Right kidney (tissue), 9 donors: ENCODE measurements around the gene SHC2.
A peak's percentile ranks its signal among the peaks of the same experiment; 100 is the strongest.

Experiments
- DNase-seq: peaks from one replicate; pipeline ENCODE4 v3.0.0-alpha.2; 2016
- long read RNA-seq, 8 donors: transcript quantifications; one replicate each; lab custom pipeline, GENCODE V29; 2026

The SHC2 gene
- long read RNA-seq, donor 1, transcript SHC2-203 (3 exons, 1,551 nt): major isoform, 6 of 10 reads
- long read RNA-seq, donor 1, partial matches to known transcripts: 0 of 10 reads
- long read RNA-seq, donor 1, other reads (novel, unspliced or antisense): 0 of 10 reads
- long read RNA-seq, donor 2, transcript SHC2-201 (13 exons, 2,494 nt): major isoform, 6 of 6 reads
- long read RNA-seq, donor 2, partial matches to known transcripts: 0 of 6 reads
- long read RNA-seq, donor 2, other reads (novel, unspliced or antisense): 0 of 6 reads
- long read RNA-seq, donor 3, partial matches to known transcripts: 0 of 2 reads
- long read RNA-seq, donor 3, other reads (novel, unspliced or antisense): 0 of 2 reads
- long read RNA-seq, donor 4, transcript SHC2-201 (13 exons, 2,494 nt): major isoform, 9 of 14 reads
- long read RNA-seq, donor 4, partial matches to known transcripts: 0 of 14 reads
- long read RNA-seq, donor 4, other reads (novel, unspliced or antisense): 0 of 14 reads
- long read RNA-seq, donor 5, transcript SHC2-201 (13 exons, 2,494 nt): major isoform, 7 of 7 reads
- long read RNA-seq, donor 5, partial matches to known transcripts: 0 of 7 reads
- long read RNA-seq, donor 5, other reads (novel, unspliced or antisense): 0 of 7 reads
- long read RNA-seq, donor 6, transcript SHC2-201 (13 exons, 2,494 nt): major isoform, 8 of 11 reads
- long read RNA-seq, donor 6, partial matches to known transcripts: 0 of 11 reads
- long read RNA-seq, donor 6, other reads (novel, unspliced or antisense): 0 of 11 reads
- long read RNA-seq, donor 7: 0 reads
- long read RNA-seq, donor 8, transcript SHC2-201 (13 exons, 2,494 nt): major isoform, 9 of 9 reads
- long read RNA-seq, donor 8, partial matches to known transcripts: 0 of 9 reads
- long read RNA-seq, donor 8, other reads (novel, unspliced or antisense): 0 of 9 reads

DNA sequence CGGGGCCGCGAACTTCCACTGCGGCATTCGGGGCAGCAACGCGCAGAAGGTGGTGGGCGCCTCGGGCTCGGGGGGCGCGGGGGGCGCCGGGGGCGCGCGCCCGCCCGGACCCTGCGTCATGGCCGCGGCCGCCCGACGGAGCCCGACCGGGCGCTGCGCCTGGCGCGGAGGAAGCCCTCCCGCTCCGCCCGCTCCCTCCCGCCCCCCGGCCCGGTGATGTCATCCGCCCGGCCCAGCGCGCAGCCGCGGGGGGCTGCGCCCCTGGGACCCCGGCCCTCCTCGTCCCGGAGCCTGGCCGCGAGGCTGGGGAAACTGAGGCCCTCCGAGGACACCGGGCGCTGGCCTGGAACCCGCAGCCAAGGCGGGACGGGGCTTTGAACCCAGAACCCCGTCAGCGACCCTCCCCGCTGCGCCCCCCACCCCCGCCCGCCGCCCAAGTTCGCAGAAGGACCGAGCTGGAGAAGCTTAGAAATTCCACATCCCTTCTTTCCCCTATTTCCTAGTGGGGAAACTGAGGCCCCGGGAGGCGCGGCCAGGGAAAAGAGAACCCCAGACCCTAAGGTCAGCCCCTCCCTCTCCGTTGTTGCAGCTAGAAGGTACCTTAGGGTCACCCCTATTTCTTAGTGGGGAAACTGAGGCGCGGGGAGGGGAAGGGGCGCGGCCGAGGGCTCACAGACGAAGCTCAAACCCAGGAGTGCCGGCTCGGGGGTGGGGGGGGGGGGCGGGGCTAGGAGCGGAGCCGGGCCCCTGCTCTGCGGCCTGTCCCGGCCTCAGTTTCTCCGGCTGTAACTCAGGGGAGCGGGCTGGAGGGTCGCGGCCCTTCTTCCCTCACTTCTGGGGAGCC is at the start of gene SHC2:
Gene SHC2 (minus strand): TSS at position 157 of the 844 bp plus-strand sequence. CDS start 37 bp downstream, at position 120.
- no peak for DNase-seq

- no peak for DNase-seq
These were observed 47.6 kb upstream of the SHC2 start for GRCh38 chr19:508204-509150.

DNA sequence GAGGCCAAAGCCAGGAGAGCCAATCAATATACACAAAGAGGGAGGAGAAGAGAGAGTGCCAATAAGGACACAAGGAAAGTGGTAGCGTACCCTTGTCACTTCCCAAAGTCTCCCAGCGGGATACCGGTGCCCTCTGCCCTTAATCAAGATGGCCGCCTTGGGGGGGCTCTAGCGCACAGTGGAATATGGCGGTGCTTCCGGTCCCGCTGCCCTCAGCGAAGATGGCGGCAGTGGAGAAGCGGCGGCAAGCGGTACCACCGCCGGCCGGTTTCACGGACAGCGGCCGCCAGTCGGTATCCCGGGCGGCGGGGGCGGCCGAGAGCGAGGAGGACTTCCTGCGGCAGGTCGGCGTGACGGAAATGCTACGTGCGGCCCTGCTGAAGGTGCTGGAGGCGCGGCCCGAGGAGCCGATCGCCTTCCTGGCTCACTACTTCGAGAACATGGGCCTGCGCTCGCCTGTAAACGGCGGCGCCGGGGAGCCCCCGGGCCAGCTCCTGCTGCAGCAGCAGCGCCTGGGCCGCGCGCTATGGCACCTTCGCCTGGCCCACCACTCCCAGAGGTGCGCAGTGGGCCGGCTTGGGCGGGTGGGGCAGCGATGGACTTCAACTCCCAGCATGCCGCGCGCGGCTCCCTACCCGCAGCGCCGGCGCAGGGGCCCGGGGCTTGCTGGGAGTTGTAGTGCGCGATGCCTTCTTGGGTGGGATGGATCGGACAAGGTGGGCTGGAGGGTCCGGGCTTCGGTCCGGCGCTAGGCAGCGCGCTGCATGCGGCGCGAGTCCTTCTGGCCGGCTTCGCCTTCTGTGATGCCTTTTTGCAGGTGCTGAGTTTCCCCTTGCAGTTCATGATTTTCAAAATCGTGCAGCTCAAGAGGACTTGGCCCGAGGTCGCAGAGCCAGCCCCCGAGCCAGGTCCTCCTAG is 46.7 kb upstream of the SHC2 start, which contains the start of gene TPGS1:
Gene TPGS1 (plus strand): TSS at position 212 of the 918 bp plus-strand sequence. CDS start 10 bp downstream, at position 222.
- peak; percentile 100 for DNase-seq

- peak; percentile 100 for DNase-seq
These were observed 45.8 kb upstream of the SHC2 start for GRCh38 chr19:506404-507285.

- no peak for DNase-seq
These were observed 43.8 kb upstream of the SHC2 start for GRCh38 chr19:504616-505015.

GRCh38 chr19:501646-502045 is 40.8 kb upstream of the SHC2 start:
- no peak for DNase-seq

- no peak for DNase-seq
These were observed 38.3 kb upstream of the SHC2 start for GRCh38 chr19:498977-499623.

DNA sequence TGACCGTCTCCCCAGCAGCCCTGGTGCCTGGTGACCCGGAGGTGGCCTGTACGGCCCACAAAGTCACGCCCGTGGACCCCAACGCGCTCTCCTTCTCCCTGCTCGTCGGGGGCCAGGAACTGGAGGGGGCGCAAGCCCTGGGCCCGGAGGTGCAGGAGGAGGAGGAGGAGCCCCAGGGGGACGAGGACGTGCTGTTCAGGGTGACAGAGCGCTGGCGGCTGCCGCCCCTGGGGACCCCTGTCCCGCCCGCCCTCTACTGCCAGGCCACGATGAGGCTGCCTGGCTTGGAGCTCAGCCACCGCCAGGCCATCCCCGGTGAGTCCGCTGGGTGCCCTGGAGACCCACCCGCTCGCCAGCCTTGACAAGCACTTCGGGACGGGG is 37.7 kb upstream of the SHC2 start:
- DNase-seq: no peak

DNA sequence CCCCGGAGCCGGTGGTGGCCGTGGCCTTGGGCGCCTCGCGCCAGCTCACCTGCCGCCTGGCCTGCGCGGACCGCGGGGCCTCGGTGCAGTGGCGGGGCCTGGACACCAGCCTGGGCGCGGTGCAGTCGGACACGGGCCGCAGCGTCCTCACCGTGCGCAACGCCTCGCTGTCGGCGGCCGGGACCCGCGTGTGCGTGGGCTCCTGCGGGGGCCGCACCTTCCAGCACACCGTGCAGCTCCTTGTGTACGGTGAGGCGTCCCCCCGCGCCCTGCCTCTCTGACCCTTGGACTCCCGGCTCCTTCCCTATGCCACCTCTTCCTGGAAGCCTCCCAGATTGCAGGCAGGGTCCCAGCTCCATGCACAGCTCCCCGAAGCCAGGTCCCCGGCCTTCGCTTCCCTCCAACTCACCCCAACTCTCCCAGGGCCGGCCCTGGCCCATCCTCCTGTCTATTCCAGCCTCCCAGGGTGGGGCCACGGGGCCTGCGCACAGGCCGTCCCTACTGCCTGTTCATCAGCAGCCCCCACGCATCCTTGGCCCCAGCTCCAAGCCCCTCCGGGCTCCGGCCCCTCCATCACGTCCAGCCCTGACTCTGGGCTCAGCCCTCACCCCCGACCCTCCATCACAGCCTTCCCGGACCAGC is 37.2 kb upstream of the SHC2 start:
- DNase-seq: no peak

DNA sequence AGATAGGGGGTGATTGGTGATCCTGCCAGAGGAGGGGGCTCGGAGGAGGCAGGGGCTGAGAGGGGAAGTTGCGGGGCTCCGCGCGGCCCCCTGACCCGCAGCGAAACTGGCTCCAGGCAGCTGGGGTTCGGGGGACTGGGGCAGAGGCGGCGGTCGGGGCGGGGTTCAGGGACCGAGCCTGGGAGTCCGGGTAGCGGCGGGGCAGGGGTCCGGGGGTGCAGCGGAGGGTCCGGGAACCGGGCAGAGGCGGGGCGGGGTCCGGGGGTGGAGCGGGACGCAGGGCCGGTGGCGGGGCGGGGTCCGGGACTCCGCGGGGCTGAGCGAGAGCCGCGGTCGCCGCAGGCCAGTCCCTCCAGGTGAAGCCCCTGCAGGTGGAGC is 36.6 kb upstream of the SHC2 start:
- no peak for DNase-seq

DNA sequence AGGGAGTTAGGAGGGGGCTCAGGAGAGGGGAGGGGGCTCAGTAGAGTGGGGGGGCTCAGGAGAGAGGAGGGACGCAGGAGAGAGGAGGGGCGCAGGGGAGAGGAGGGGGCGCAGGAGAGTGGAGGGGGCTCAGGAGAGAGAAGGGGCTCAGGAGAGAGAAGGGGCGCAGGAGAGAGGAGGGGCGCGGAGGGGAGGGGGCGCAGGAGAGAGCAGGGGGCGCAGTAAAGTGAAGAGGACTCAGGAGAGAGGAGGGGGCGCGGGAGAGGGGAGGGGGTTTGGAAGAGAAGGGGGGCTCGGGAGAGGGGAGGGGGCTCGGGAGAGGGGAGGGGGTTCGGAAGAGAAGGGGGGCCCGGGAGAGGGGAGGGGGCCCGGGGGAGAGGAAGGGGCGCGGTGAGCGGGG is 36.2 kb upstream of the SHC2 start:
- DNase-seq: no peak

DNA sequence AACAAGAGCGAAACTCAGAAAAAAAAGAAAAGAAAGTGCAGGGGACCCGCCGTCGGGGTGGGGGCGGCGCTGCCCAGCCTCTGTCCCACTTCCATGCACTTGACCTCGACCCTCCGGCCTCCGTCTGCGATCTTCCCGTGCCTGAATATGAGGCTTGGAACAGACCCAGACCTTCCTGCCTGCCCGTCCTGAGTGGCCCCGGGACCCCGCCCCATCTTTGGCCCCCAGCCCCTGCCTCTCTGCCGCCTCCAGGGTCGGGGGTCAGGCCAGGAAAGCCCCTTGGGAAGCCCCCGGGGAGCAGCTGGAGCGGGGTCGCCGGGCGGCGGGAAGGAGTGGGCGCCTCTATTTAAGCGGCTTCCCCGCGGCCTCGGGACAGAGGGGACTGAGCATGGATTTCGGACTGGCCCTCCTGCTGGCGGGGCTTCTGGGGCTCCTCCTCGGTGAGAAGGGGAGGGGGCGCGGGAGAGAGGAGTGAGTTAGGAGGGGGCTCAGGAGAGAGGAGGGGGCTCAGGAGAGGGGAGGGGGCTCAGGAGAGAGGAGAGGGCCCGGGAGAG is 35.4 kb upstream of the SHC2 start, which contains the start of gene MADCAM1:
Gene MADCAM1 (plus strand): TSS at position 375 of the 554 bp plus-strand sequence. CDS start 14 bp downstream, at position 389.
- DNase-seq: no peak

DNA sequence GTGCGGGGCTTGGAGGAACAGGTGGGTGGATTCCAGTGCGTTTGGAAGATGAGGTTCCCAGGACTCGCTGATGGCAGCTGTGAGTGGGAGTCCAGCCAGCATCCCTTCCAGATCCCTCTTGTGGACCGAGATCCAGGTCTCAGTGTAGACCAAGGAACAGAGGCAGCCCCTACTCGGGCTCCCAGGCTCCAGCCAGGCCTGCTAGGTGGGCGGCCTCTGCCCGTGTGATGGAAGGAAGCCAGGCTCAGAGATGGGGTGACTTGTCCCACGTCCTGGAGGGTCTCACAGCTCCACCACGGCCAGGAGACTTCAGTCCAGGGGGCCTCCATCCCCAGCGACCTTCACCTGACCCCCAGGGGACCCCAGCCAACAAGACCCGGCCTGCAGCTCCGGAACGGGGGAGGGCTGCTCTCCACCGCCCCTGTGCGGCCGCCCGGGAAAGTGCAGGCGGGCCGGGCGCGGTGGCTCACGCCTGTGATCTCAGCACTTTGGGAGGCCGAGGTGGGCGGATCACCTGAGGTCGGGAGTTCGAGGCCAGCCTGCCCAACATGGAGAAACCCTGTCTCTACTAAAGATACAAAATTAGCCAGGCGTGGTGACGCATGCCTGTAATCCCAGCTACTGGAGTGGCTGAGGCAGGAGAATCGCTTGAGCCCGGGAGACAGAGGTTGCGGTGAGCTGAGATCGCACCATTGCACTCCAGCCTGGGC is 34.7 kb upstream of the SHC2 start:
- DNase-seq: peak; percentile 62

DNA sequence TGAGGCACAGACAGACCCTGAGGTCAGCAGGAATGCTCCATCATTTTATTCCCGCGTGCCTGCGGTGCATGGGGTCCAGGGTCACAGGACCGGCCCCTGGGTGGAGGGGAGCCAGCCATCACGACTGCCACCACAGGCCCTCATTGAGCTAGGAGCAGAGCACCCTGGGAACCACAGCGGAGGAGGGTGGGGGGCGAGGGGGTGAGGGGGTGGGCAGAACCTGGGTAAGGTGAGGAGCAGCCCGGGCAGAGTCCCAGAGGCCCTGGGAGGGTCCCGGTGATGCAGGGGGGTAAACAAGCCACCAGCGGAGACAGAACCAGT is 34.2 kb upstream of the SHC2 start:
- no peak for DNase-seq

DNA sequence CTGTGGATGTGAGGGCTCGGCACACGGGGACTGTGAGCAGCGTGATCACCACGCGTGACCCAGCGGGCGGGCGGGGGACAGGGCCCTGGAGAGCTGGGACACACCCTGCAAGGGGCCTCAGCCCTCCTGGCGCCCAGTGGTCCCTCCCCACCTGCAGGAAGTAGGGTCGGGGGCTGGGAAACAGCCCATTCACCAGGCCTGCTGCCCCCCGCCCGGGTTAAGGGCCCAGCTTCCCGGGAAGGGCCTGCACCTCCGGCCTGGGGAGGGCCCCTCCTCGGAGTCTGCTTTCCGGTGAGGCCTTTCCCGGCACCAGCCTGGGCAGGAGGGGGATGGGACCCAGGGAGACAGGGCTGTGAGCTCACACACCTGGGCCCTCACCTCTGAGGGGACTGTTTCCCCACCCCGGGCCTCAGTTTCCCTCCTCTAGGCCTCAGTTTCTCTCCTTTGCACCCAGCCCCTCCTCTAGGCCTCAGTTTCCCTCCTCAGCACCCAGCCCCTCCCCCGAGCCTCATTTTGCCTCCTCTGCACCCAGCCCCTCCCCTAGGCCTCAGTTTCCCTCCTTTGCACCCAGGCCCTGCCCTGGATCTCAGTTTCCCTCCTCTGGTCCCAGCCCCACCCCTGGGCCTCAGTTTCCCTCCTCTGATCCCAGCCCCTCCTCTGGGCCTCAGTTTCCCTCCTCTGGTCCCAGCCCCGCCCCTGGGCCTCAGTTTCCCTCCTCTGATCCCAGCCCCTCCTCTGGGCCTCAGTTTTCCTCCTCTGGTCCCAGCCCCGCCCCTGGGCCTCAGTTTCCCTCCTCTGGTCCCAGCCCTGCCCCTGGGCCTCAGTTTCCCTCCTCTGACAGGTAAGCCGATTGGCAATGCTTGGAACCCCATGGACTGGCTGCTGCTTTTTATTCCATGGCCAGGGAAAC is 33.6 kb upstream of the SHC2 start:
- DNase-seq: no peak
